H7 (cell line): ENCODE data around the gene SRPK1. TPM values are rescaled to one million over a fixed set of nuclear protein-coding genes. Genes with fewer than 3 reads are reported as not detected.

ENCODE experiments used
- DNase-seq: peaks from one replicate; pipeline ENCODE4 v3.0.0; 2012
- H3K27me3 ChIP-seq: 2 replicates; pipeline ENCODE4 v1.6.0; 2011; ENCODE audit warnings: mild to moderate bottlenecking, low read length; ENCODE audit not compliant: control insufficient read depth, insufficient read depth
- H3K36me3 ChIP-seq: replicated peaks from 2 replicates; pipeline ENCODE4 v1.5.1; 2011; ENCODE audit warnings: low read length; ENCODE audit not compliant: control insufficient read depth, insufficient read depth
- H3K4me3 ChIP-seq: 2 replicates; pipeline ENCODE4 v1.5.1; 2011; ENCODE audit warnings: low read depth, mild to moderate bottlenecking, control low read depth, low read length, moderate library complexity; ENCODE audit not compliant: insufficient read depth
- total RNA-seq: library from RNA; depleted of rRNA; stranded (reverse); fragments of >200 nt; shearing (Covaris generic); gene quantifications from 2 replicates; pipeline ENCODE4 v1.2.3, GENCODE V29; 2014

SRPK1 gene
- total RNA-seq, 1 experiment from 2014 or later = 74.1 TPM

- Histone ChIP-seq H3K27me3 (no peaks in the 10 kb centered on the region), H3K36me3 (no peaks in the 10 kb centered on the region; the same call in 1 of the 2 replicates), H3K4me3 (no peak overlapping the region)
- no peak for DNase-seq
Measured at GRCh38 chr6:35900448-35900847, 20.4 kb downstream of the SRPK1 start.

GRCh38 chr6:35898003-35898402, 22.9 kb downstream of the SRPK1 start:
- DNase-seq = no peak
- H3K27me3 ChIP-seq = no peaks in the 10 kb centered on the region

GRCh38 chr6:35897486-35897885, 23.4 kb downstream of the SRPK1 start:
- H3K27me3 ChIP-seq = no peaks in the 10 kb centered on the region
- H3K36me3 ChIP-seq = no peaks in the 10 kb centered on the region
- no peak for DNase-seq
- H3K4me3 ChIP-seq = no peak overlapping the region

More at GRCh38 chr6:35898003-35898402, 22.9 kb downstream of the SRPK1 start:
- Histone ChIP-seq H3K36me3 (no peaks in the 10 kb centered on the region), H3K4me3 (no peak overlapping the region)

- Histone ChIP-seq H3K4me3 (no peak overlapping the region), H3K36me3 (no peaks in the 10 kb centered on the region), H3K27me3 (no peaks in the 10 kb centered on the region)
- DNase-seq = no peak
Measured at GRCh38 chr6:35897036-35897435, 23.9 kb downstream of the SRPK1 start.

GRCh38 chr6:35896228-35896627, 24.7 kb downstream of the SRPK1 start:
- Histone ChIP-seq H3K27me3 (no peaks in the 10 kb centered on the region), H3K36me3 (no peaks in the 10 kb centered on the region), H3K4me3 (no peak overlapping the region)
- DNase-seq = no peak

GRCh38 chr6:35895560-35895959, 25.3 kb downstream of the SRPK1 start:
- no peaks in the 10 kb centered on the region for H3K27me3 ChIP-seq
- no peak for DNase-seq
- no peak overlapping the region for H3K4me3 ChIP-seq
- H3K36me3 ChIP-seq = peaks cover 2% of the 10 kb centered on the region; the same call in 1 of the 2 replicates

- no peaks in the 10 kb centered on the region for H3K27me3 ChIP-seq
- DNase-seq = no peak
- H3K4me3 ChIP-seq = no peak overlapping the region
- H3K36me3 ChIP-seq = peaks cover 2% of the 10 kb centered on the region; the same call in 1 of the 2 replicates
Measured at GRCh38 chr6:35894776-35895175, 26.1 kb downstream of the SRPK1 start.

- Histone ChIP-seq H3K36me3 (peaks cover 3% of the 10 kb centered on the region), H3K4me3 (no peak overlapping the region), H3K27me3 (no peaks in the 10 kb centered on the region)
- no peak for DNase-seq
Measured at GRCh38 chr6:35893246-35893645, 27.7 kb downstream of the SRPK1 start.

GRCh38 chr6:35892482-35892881, 28.4 kb downstream of the SRPK1 start:
- no peaks in the 10 kb centered on the region for H3K27me3 ChIP-seq
- no peak overlapping the region for H3K4me3 ChIP-seq
- H3K36me3 ChIP-seq = peaks cover 7% of the 10 kb centered on the region
- no peak for DNase-seq

- H3K27me3 ChIP-seq = no peaks in the 10 kb centered on the region
- no peak for DNase-seq
- no peak overlapping the region for H3K4me3 ChIP-seq
- H3K36me3 ChIP-seq = no peaks in the 10 kb centered on the region; the same call in none of the 2 replicates
Measured at GRCh38 chr6:35879151-35879550, 41.7 kb downstream of the SRPK1 start.

- DNase-seq = peak; percentile 12
- Histone ChIP-seq H3K27me3 (no peaks in the 10 kb centered on the region), H3K4me3 (no peak overlapping the region), H3K36me3 (peaks cover 2% of the 10 kb centered on the region)
Measured at GRCh38 chr6:35876902-35877301, 44.0 kb downstream of the SRPK1 start.

- Histone ChIP-seq H3K4me3 (no peak overlapping the region), H3K27me3 (no peaks in the 10 kb centered on the region), H3K36me3 (peaks cover 12% of the 10 kb centered on the region)
- no peak for DNase-seq
Measured at GRCh38 chr6:35874730-35875129, 46.2 kb downstream of the SRPK1 start.

GRCh38 chr6:35859367-35859766, 61.5 kb downstream of the SRPK1 start:
- no peak overlapping the region for H3K4me3 ChIP-seq
- DNase-seq = no peak
- H3K36me3 ChIP-seq = peaks cover 17% of the 10 kb centered on the region
- H3K27me3 ChIP-seq = no peaks in the 10 kb centered on the region

GRCh38 chr6:35857853-35858252, 63.0 kb downstream of the SRPK1 start:
- peaks cover 21% of the 10 kb centered on the region for H3K36me3 ChIP-seq
- H3K4me3 ChIP-seq = no peak overlapping the region
- no peaks in the 10 kb centered on the region for H3K27me3 ChIP-seq
- DNase-seq = no peak

- no peak for DNase-seq
- H3K36me3 ChIP-seq = peaks cover 26% of the 10 kb centered on the region
- H3K27me3 ChIP-seq = no peaks in the 10 kb centered on the region
- H3K4me3 ChIP-seq = no peak overlapping the region
Measured at GRCh38 chr6:35856250-35856649, 64.6 kb downstream of the SRPK1 start.

GRCh38 chr6:35852994-35853393, 67.9 kb downstream of the SRPK1 start:
- Histone ChIP-seq H3K27me3 (no peaks in the 10 kb centered on the region), H3K36me3 (peaks cover 26% of the 10 kb centered on the region), H3K4me3 (no peak overlapping the region)
- no peak for DNase-seq
